ENCODE data around the gene FANCI.

Gene FANCI

GRCh38 chr15:89345248-89345647 is 101.5 kb downstream of the FANCI start:
- Histone ChIP-seq H3K4me1 (ENCODE audit: low read length) (peaks cover 11% of the 10 kb centered on the region), H3K4me2 (ENCODE audit: low read depth, low read length) (no peak overlapping the region), H3K79me2 (ENCODE audit: low read length) (no peaks in the 10 kb centered on the region), H3K9me2 (replicated peaks; ENCODE audit: insufficient read depth, low read length) (no peaks in the 10 kb centered on the region), H3K9me3 (replicated peaks; ENCODE audit: insufficient read depth, low read length) (no peaks in the 10 kb centered on the region), H3K4me3 (ENCODE audit: low read length) (no peak overlapping the region), H3F3A (ENCODE audit: insufficient read depth, low read length) (0 out of 2 replicates have a peak, but pooled peaks cover 3% of the 10 kb centered on the region), H2AFZ (ENCODE audit: low read length) (no peak overlapping the region), H3K36me3 (replicated peaks; ENCODE audit: insufficient read depth, low read length) (no peaks in the 10 kb centered on the region), H3K9ac (ENCODE audit: low read length) (no peak overlapping the region), H3K27me3 (replicated peaks; ENCODE audit: insufficient read depth, low read length) (no peaks in the 10 kb centered on the region), H3K27ac (ENCODE audit: low read length) (no peak overlapping the region), H4K20me1 (ENCODE audit: insufficient read depth, low read length) (no peaks in the 10 kb centered on the region)
- TF ChIP-seq EZH2 (optimal IDR thresholded peaks at IDR 0.05; ENCODE audit: low read depth, low read length) (no peak), EZH2phosphoT487 (IDR thresholded peaks at IDR 0.05; ENCODE audit: low read length) (no peak), CTCF (IDR thresholded peaks at IDR 0.05; ENCODE audit: low read length) (no peak)
- no peak for DNase-seq

- no peak for TF ChIP-seq EZH2phosphoT487 (IDR thresholded peaks at IDR 0.05; ENCODE audit: low read length)
- TF ChIP-seq EZH2 (optimal IDR thresholded peaks at IDR 0.05; ENCODE audit: low read depth, low read length), result no peak
- TF ChIP-seq CTCF (IDR thresholded peaks at IDR 0.05; ENCODE audit: low read length), result no peak
- Histone ChIP-seq H3K9me2 (replicated peaks; ENCODE audit: insufficient read depth, low read length) (no peaks in the 10 kb centered on the region), H4K20me1 (ENCODE audit: insufficient read depth, low read length) (no peaks in the 10 kb centered on the region), H3K9me3 (replicated peaks; ENCODE audit: insufficient read depth, low read length) (no peaks in the 10 kb centered on the region), H3K27me3 (replicated peaks; ENCODE audit: insufficient read depth, low read length) (no peaks in the 10 kb centered on the region), H3F3A (ENCODE audit: insufficient read depth, low read length) (0 out of 2 replicates have a peak, but pooled peaks cover 3% of the 10 kb centered on the region), H3K9ac (ENCODE audit: low read length) (no peak overlapping the region), H3K4me2 (ENCODE audit: low read depth, low read length) (no peak overlapping the region), H3K36me3 (replicated peaks; ENCODE audit: insufficient read depth, low read length) (no peaks in the 10 kb centered on the region), H3K27ac (ENCODE audit: low read length) (no peak overlapping the region), H3K4me3 (ENCODE audit: low read length) (no peak overlapping the region), H3K4me1 (ENCODE audit: low read length) (peaks cover 11% of the 10 kb centered on the region), H2AFZ (ENCODE audit: low read length) (no peak overlapping the region), H3K79me2 (ENCODE audit: low read length) (no peaks in the 10 kb centered on the region)
- DNase-seq, result no peak
Measured at GRCh38 chr15:89346516-89347231, 102.9 kb downstream of the FANCI start.

- no peak for TF ChIP-seq EZH2 (optimal IDR thresholded peaks at IDR 0.05; ENCODE audit: low read depth, low read length)
- no peak for TF ChIP-seq CTCF (IDR thresholded peaks at IDR 0.05; ENCODE audit: low read length)
- no peak for TF ChIP-seq EZH2phosphoT487 (IDR thresholded peaks at IDR 0.05; ENCODE audit: low read length)
- Histone ChIP-seq H4K20me1 (ENCODE audit: insufficient read depth, low read length) (no peaks in the 10 kb centered on the region), H3K36me3 (replicated peaks; ENCODE audit: insufficient read depth, low read length) (no peaks in the 10 kb centered on the region), H3K9me2 (replicated peaks; ENCODE audit: insufficient read depth, low read length) (no peaks in the 10 kb centered on the region), H3F3A (ENCODE audit: insufficient read depth, low read length) (0 out of 2 replicates have a peak, but pooled peaks cover 3% of the 10 kb centered on the region), H3K4me1 (ENCODE audit: low read length) (peaks cover 11% of the 10 kb centered on the region), H3K79me2 (ENCODE audit: low read length) (no peaks in the 10 kb centered on the region), H3K4me3 (ENCODE audit: low read length) (no peak overlapping the region), H3K9me3 (replicated peaks; ENCODE audit: insufficient read depth, low read length) (no peaks in the 10 kb centered on the region), H3K27me3 (replicated peaks; ENCODE audit: insufficient read depth, low read length) (peaks cover 5% of the 10 kb centered on the region; the same call in 1 of the 2 replicates), H3K27ac (ENCODE audit: low read length) (no peak overlapping the region), H2AFZ (ENCODE audit: low read length) (peak overlapping the region; percentile 52; the same call in 1 of the 2 replicates), H3K9ac (ENCODE audit: low read length) (no peak overlapping the region), H3K4me2 (ENCODE audit: low read depth, low read length) (peak overlapping the region; percentile 28)
- no peak for DNase-seq
Measured at GRCh38 chr15:89349206-89349558, 105.4 kb downstream of the FANCI start.
